ENCODE results near the gene ASIC1.

DNA sequence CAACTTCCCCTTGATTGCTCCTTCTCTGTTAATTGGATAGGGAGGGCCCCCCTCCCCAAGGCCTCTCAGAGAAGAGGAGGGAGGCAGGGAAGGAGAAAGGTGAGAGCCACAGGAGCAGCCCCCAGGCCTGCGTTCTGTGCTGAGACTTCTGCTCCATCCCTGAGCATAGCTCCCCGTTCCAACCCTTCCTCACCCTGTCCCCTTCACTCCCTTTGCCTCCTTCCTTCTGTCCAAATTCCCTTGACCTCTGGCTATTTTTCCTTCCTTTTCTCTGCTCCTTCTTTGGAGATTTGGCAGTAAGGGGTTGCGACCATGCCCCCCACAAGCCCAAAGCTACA, 788 bp upstream of the ASIC1 start:
- TF ChIP-seq, protein P1, sequence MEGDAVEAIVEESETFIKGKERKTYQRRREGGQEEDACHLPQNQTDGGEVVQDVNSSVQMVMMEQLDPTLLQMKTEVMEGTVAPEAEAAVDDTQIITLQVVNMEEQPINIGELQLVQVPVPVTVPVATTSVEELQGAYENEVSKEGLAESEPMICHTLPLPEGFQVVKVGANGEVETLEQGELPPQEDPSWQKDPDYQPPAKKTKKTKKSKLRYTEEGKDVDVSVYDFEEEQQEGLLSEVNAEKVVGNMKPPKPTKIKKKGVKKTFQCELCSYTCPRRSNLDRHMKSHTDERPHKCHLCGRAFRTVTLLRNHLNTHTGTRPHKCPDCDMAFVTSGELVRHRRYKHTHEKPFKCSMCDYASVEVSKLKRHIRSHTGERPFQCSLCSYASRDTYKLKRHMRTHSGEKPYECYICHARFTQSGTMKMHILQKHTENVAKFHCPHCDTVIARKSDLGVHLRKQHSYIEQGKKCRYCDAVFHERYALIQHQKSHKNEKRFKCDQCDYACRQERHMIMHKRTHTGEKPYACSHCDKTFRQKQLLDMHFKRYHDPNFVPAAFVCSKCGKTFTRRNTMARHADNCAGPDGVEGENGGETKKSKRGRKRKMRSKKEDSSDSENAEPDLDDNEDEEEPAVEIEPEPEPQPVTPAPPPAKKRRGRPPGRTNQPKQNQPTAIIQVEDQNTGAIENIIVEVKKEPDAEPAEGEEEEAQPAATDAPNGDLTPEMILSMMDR (conservative IDR thresholded peaks at IDR 0.05; ENCODE audit: low read depth, low read length), result no peak
- TF ChIP-seq EZH2 (IDR thresholded peaks at IDR 0.05; ENCODE audit: borderline replicate concordance, low read depth, low read length, poor library complexity, severe bottlenecking), result no peak
